Cardiac muscle cell (in vitro differentiated cells and primary cell): ENCODE measurements around the gene RASA4. TPM values are rescaled to one million over a fixed set of nuclear protein-coding genes. Genes with fewer than 3 reads are reported as not detected.
A peak's percentile ranks its signal among the peaks of the same experiment; 100 is the strongest.
"Not testable (repeated sequence)": the region's sequence is repeated elsewhere in the genome, so short reads cannot be mapped to it uniquely, and the experiment has no call there.

Experiments
- DNase-seq, 2 donors: peaks; one replicate each; pipeline versions ENCODE4 v3.0.0 to v3.0.0-alpha.2; 2010 to 2017; ENCODE audit warnings: low read depth in 1 of 2, low spot score in 1 of 2
- H3K27ac ChIP-seq: fragments of 200-600 bp; sonication (generic); 2 replicates; pipeline ENCODE4 v1.5.1; 2016
- H3K27me3 ChIP-seq: fragments of 200-600 bp; sonication (generic); 2 replicates; pipeline ENCODE4 v1.6.0; 2016; ENCODE audit warnings: control low read depth
- H3K36me3 ChIP-seq: fragments of 200-600 bp; sonication (generic); 2 replicates; pipeline ENCODE4 v1.5.1; 2016; ENCODE audit warnings: control low read depth
- H3K4me1 ChIP-seq: fragments of 200-600 bp; sonication (generic); 2 replicates; pipeline ENCODE4 v1.8.1; 2017; ENCODE audit warnings: low read depth, mild to moderate bottlenecking, mixed run types
- H3K4me3 ChIP-seq: fragments of 200-600 bp; sonication (generic); 2 replicates; pipeline ENCODE4 v1.5.1; 2016; ENCODE audit warnings: mild to moderate bottlenecking
- H3K9me3 ChIP-seq: fragments of 200-600 bp; sonication (generic); 2 replicates; pipeline ENCODE4 v1.5.1; 2017; ENCODE audit warnings: low read depth, mild to moderate bottlenecking, control low read depth
- polyA plus RNA-seq: library from polyadenylated mRNA; unstranded; fragments of >200 nt; fragmentation: Nextera tagmentation; extraction: Ambion mirVana; gene quantifications from 2 replicates; pipeline ENCODE4 v1.2.1, GENCODE V29; 2016
- total RNA-seq: library from RNA; depleted of rRNA; stranded (reverse); fragments of >200 nt; gene quantifications from 2 replicates; pipeline ENCODE4 v1.2.3, GENCODE V29; 2016
- TF ChIP-seq, protein P1 (sequence below): IDR thresholded peaks from 2 replicates; pipeline ENCODE4 v1.5.1; 2012; ENCODE audit warnings: low read depth, mild to moderate bottlenecking, low read length

RASA4 gene
- total and polyA plus RNA-seq, 2 experiments from 2014 or later, result 15.1 to 37.1 TPM

DNA sequence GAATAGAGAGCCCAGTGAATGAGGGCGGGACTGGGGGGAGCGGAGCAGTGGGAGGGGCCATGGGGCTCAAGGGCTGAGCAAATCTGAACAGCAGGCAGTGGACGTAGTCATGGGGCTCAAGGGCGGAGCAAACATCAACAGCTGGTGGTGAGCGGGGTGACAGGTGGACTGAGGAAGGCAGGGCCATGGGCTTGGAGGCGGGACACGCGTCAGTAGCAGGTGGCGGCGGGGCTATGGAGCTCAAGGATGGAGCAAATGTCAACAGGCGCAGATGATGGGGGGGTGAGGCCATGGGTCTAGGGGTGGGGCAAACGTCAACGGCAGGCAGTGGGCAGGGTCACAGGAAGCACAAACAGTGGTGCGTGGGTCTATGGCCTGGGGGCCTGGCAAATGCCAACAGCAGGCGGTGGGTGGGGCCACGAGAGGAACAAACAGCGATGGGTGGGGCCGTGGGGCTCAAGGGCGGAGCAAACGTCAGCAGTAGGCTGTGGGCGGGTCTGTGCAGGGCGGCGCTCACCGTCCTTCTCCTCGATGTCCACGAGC lies 24.0 kb downstream of the RASA4 start:
- not testable (repeated sequence) for H3K4me1 ChIP-seq, DNase-seq, H3K27me3 ChIP-seq

DNA sequence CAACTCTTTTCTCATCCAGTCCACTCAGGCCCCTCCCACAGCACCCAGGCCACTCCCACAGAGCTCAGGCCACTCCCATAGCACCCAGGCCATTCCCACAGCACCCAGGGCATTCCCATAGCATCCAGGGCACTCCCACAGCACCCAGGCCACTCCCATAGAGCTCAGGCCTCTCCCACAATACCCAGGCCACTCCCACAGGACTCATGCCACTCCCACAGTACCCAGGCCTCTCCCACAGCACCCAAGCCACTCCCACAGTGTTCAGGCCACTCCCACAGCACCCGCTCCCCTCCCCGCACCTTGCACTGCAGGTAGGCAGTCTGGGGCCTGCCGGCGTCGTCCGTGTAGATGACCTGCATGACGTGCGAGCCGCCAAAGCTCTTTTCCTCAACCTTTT lies 26.7 kb downstream of the RASA4 start:
- H3K4me1 ChIP-seq, H3K36me3 ChIP-seq, DNase-seq, H3K4me3 ChIP-seq, H3K9me3 ChIP-seq, H3K27me3 ChIP-seq, H3K27ac ChIP-seq: not testable (repeated sequence)

More for the DNA sequence above, 24.0 kb downstream of the RASA4 start:
- H3K27ac ChIP-seq, H3K9me3 ChIP-seq, H3K4me3 ChIP-seq, H3K36me3 ChIP-seq: not testable (repeated sequence)

DNA sequence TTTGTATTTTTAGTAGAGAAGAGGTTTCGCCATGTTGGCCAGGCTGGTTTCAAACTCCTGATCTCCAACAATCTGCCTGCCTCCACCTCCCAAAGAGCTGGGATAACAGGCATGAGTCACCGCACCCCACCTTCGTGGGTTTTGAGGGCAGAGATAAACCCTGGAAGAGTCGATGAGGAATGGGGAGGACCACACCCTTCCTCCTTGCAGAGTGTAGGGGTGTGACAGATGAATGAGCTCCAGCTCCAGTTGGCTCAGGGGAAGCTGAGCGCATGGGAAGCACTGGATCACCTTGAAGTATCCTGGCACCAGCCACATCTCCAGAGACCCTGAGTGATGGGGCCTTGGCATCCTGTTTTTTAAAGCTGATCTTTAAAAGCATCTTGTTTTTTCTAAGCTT lies 33.1 kb downstream of the RASA4 start:
- H3K36me3 ChIP-seq, H3K9me3 ChIP-seq, H3K27me3 ChIP-seq, DNase-seq, H3K27ac ChIP-seq, H3K4me3 ChIP-seq, H3K4me1 ChIP-seq: not testable (repeated sequence)

DNA sequence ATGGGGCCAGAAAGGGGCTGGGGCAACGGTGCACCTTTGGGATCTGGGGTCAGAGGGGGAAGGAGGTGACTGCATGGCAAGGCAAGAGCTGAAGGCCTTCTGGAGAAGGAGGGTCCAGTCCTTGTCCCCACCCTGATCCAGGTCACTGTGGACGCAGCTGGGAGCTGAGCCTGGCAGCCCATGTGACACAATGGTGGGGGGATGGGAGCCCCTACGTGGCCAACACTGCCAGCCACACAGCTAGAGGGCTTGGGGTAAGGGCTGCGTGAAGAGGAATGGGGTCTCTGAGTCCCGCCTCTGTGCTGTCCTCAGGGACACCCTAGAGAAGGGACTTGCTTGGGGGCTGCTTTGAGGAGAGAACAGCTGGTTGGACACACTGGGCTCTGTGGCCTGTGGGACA lies 34.8 kb downstream of the RASA4 start:
- not testable (repeated sequence) for H3K36me3 ChIP-seq, H3K27me3 ChIP-seq, H3K9me3 ChIP-seq, H3K4me3 ChIP-seq, H3K27ac ChIP-seq, H3K4me1 ChIP-seq, DNase-seq

DNA sequence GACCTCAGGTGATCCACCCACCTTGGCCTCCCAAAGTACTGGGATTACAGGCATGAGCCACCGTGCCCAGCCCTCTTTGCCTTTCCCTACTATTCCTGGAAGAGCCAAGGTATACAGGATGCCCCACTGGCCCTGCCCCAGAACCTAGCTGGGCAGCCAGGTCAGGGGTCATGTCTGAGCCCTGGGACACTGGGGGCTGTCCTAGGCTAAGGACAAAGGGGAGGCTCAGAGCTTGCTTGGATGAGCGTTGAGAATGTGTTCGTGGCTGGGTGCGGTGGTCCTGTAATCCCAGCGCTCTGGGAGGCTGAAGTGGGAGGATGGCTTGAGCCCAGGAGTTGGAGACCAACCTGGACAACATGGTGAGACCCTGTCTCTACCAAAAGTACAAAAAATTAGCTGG lies 38.1 kb downstream of the RASA4 start:
- not testable (repeated sequence) for H3K36me3 ChIP-seq, H3K27me3 ChIP-seq, DNase-seq, H3K9me3 ChIP-seq, H3K4me1 ChIP-seq, H3K4me3 ChIP-seq, H3K27ac ChIP-seq

DNA sequence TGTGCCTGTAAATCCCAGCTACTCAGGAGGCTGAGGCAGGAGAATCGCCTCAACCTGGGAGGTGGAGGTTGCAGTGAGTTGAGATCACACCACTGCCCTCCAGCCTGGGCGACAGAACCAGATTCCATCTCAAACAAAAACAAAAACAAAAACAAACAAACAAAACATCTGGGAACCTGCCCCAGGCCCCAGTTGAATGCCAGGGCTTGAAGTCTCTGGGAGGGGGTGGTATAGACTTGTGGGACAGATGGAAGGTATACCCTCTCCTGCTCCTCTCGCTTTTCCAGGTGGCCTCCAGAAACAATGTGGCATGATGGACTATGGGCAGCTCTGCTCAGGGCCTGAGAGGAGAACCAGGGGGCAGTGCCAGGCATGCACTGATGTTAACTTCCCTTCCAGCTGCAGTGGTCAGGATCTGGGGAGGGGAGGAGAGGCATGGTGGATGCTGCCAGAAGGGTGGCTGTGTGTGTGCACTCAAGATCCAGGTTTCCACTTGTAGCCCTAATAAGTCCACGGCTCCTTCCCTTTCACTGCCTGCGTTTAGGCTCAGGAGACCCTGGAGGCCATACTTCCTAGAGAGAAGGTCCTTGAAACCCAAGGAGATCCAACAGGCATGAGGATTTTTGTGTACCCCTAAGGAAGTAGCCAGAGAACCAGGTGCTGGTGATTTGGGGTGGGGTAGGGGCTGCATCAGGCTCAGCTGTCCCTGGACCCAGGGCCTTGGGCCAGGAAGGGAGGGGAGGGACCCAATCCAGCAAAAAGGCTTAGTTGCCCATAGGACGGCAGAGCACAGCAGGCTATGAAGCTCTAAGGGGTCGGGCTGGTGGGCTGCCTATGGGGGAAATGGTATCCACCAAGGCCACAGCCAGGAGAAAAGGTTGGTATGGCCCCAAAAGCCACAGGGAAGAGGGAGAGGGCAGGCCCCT lies 39.0 kb downstream of the RASA4 start:
- H3K4me1 ChIP-seq, DNase-seq, H3K27me3 ChIP-seq, H3K27ac ChIP-seq, H3K9me3 ChIP-seq, H3K36me3 ChIP-seq, H3K4me3 ChIP-seq: not testable (repeated sequence)

DNA sequence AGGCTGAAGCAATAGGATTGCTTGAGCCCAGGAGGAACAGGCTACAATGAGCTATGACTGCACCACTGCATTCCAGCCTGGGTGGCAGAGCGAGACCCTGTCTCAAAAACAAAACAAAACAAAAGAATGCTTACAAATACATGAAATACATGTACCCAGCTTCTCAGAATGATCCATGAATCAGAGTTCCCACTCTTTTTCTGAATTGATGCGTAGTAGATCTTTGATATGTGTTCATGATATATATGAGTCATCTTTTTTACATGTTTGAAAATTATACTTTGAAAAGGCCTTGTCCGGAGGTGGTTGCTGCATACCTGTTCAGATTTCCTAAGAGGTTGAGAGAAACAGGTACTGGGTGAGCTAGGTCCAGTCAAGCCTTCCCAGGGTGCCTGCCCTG lies 40.2 kb downstream of the RASA4 start:
- H3K27ac ChIP-seq, H3K4me3 ChIP-seq, H3K36me3 ChIP-seq, DNase-seq, H3K9me3 ChIP-seq, H3K4me1 ChIP-seq, H3K27me3 ChIP-seq: not testable (repeated sequence)

DNA sequence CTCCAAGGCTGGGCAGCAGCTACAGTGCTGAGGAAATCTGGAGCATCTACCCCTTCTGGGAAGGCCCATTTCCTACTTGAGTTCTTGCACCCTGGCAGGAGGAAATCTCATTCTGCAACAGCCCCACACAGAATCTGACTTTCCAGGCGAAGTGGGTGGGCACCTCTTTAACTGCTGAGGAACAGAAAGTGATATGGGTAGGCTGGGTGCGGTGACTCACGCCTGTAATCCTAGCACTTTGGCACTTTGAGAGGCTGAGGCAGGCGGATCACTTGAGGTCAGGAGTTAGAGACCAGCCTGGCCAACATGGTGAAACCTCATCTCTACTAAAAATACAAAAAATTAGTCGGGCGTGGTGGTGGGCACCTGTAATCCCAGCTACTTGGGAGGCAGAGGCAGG lies 41.9 kb downstream of the RASA4 start:
- H3K4me1 ChIP-seq, H3K4me3 ChIP-seq, H3K36me3 ChIP-seq, H3K27ac ChIP-seq, H3K27me3 ChIP-seq, DNase-seq, H3K9me3 ChIP-seq: not testable (repeated sequence)

DNA sequence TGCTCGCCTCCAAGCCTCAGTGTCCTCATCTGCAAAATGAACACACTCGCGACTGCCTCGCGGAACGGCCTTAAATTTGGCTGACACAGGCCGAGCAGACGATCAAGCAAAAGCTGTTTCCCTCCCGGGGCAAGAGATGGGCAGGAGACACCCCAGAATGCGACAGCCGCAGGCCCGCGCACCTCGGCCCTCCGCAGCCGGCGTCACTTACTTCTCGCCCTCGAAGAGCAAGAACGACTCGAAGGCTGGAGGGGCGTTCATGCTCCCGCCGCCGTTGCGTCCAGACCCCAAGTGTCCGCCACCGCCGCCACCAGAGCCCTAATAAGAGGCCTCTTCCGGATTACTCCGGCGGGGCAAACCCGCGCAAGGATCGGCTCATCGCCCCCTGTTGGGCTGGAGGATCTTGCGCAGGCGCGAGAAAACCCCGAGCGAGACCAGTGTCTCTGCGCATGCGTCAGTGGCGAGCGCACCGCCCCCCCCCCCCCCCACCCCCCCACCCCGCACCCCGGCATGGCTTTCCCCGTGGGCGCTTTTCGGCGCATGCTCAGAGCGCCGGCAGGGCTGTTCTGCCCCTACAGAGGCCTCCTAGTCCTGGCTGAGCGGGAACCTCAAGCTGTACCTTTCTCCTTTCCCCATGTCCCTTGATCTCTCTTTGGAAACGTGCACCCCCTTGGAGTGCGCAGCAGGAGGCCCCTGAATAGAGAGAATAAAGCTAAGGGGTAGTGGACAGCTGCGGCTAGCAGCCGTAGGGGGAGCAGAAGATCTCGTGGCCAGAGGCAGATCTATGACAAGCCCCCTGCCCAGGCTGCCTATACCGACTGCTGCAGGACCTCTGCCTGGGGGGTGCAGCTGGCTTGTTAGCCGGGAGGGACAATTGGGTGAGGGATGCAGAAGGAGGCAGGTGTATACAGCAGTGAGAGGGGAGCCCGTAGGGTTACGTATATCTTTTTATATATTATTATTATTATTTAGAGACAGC lies 44.0 kb downstream of the RASA4 start, which contains the start of gene POLR2J3:
TSS of gene POLR2J3 (minus strand) at position 323 of the 979 bp plus-strand sequence. CDS start at position 261, 62 bp downstream.
- not testable (repeated sequence) for H3K27me3 ChIP-seq, H3K4me1 ChIP-seq, H3K9me3 ChIP-seq, H3K36me3 ChIP-seq
- DNase-seq, result peak; percentile 89 to 97
- TF ChIP-seq, protein P1, sequence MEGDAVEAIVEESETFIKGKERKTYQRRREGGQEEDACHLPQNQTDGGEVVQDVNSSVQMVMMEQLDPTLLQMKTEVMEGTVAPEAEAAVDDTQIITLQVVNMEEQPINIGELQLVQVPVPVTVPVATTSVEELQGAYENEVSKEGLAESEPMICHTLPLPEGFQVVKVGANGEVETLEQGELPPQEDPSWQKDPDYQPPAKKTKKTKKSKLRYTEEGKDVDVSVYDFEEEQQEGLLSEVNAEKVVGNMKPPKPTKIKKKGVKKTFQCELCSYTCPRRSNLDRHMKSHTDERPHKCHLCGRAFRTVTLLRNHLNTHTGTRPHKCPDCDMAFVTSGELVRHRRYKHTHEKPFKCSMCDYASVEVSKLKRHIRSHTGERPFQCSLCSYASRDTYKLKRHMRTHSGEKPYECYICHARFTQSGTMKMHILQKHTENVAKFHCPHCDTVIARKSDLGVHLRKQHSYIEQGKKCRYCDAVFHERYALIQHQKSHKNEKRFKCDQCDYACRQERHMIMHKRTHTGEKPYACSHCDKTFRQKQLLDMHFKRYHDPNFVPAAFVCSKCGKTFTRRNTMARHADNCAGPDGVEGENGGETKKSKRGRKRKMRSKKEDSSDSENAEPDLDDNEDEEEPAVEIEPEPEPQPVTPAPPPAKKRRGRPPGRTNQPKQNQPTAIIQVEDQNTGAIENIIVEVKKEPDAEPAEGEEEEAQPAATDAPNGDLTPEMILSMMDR, result peak; percentile 30
- peak within 1 kb of the TSS; percentile 44 for H3K27ac ChIP-seq
- H3K4me3 ChIP-seq, result peak within 1 kb of the TSS; percentile 52

DNA sequence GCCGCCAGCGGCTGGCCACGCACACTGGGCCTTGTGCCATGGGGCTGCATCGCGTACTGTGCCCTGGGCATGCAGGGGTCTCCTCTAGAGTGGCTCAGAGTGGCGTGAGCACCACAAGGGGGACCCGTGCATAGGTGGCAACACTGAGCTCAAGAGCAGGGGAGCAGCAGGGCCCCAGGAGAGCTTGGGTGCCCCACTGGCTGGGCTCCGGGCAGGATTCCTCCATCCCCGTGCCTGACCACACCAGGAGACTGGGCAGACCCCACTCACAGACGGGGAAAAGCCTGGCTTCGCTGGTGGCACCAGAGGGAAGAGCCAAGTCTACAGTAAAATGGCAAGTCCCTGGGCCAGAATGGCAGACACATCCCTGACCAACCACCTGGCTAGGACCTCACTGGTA lies 47.9 kb downstream of the RASA4 start:
- not testable (repeated sequence) for H3K9me3 ChIP-seq, H3K4me3 ChIP-seq, H3K4me1 ChIP-seq, DNase-seq, H3K27me3 ChIP-seq, H3K27ac ChIP-seq, H3K36me3 ChIP-seq

DNA sequence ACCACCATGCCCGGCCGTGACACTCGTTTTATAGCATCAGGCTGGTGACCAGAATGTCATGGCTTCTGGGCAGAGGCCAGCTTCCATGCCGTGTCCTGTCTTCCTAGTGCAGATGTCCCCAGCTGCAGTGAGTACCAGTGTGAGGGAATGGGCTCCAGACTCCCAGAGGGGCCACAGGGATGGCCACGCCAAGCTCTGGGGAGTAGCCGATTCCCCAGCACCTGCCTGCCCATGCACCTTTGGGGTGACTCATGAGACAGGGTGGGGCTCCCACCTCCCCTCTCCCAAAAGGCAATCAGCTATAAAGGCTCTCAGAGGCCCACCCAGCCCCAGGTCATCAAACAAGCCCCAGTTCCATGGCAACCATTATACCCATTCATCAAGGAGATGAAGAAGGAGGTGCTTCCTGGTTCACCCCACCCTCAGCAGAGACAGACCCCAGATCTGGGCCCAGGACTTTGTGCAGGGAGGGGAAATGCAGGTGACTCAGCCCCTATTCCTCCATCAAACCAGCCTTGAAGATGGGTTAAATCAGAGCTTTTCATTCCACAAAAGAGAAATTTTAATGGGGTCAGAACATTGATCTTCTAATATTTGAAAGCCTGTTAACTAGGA lies 65.6 kb downstream of the RASA4 start, which contains the start of gene SPDYE2:
TSS of gene SPDYE2 (plus strand) at position 419 of the 615 bp plus-strand sequence. CDS start 2,030 bp downstream, outside the sequence.
- not testable (repeated sequence) for DNase-seq, H3K9me3 ChIP-seq

DNA sequence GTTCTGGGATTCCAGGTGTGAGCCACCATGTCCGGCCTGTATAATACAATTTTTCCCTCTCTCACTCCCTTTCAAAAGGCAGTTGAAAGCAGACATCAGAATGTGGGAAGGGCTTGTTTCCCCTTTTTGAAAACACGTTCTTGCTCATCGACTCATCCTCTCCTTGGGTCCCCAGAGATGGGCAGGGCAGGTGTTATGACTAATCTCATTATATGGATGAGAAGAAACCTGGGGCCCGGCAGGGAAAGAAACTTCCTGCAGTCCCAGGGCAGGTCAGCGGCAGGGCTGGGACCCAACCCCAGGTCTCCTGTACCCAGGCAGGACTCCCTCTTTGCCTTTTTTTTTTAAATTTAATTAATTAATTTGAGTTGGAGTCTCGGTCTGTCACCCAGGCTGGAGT lies 70.2 kb downstream of the RASA4 start:
- not testable (repeated sequence) for H3K4me3 ChIP-seq, DNase-seq, H3K36me3 ChIP-seq, H3K27me3 ChIP-seq, H3K4me1 ChIP-seq, H3K9me3 ChIP-seq, H3K27ac ChIP-seq

More for the DNA sequence above, 65.6 kb downstream of the RASA4 start, which contains the start of gene SPDYE2:
- not testable (repeated sequence) for H3K27ac ChIP-seq, H3K4me1 ChIP-seq, H3K36me3 ChIP-seq, H3K27me3 ChIP-seq, H3K4me3 ChIP-seq
